Measurements from ENCODE around the gene NFKB2. TPM values are rescaled to one million over a fixed set of nuclear protein-coding genes. Genes with fewer than 3 reads are reported as not detected.

NFKB2 gene
- total RNA-seq, 1 experiment from 2014 or later: 27.6 TPM

- TF ChIP-seq TP53 (CRISPR knock-in tag; IDR thresholded peaks at IDR 0.05) (no peak), ZBTB43 (CRISPR knock-in tag; IDR thresholded peaks at IDR 0.05) (peak; percentile 49; the same call in 1 of the 2 replicates), ERG (CRISPR knock-in tag; IDR thresholded peaks at IDR 0.05) (no peak), ARID4B (CRISPR knock-in tag; IDR thresholded peaks at IDR 0.05; ENCODE audit: borderline replicate concordance) (0 out of 2 replicates have a peak, but pooled peaks have one; percentile 21), ZNF512 (CRISPR knock-in tag; IDR thresholded peaks at IDR 0.05; ENCODE audit: borderline replicate concordance) (no peak), IRF1 (CRISPR knock-in tag; IDR thresholded peaks at IDR 0.05) (no peak), ZNF232 (CRISPR knock-in tag; IDR thresholded peaks at IDR 0.05) (no peak; the same call in 1 of the 2 replicates)
Observed at GRCh38 chr10:102419269-102420180, 24.0 kb downstream of the NFKB2 start (continued).

GRCh38 chr10:102420181-102420713, 24.7 kb downstream of the NFKB2 start:
- H3K36me3 Mint-ChIP-seq: peaks cover 9% of the 10 kb centered on the region; the same call in 1 of the 2 replicates
- ChIA-PET POLR2A (interaction anchor here (0.9 to 5.0 kb wide), 7 partner anchors 9 to 163 kb away, joined by 3 to 34 read pairs (median 12); partner anchors contain the start of genes C10orf95, CUEDC2 and NFKB2), CTCF (interaction anchor here (0.6 to 6.7 kb wide), 14 partner anchors 10 to 251 kb away, joined by 4 to 68 read pairs (median 31); partner anchors contain the start of genes ACTR1A, C10orf95, CUEDC2 and NFKB2)
- H3K4me3 Mint-ChIP-seq: peak overlapping the region; percentile 98
- no peaks in the 10 kb centered on the region for H3K9me3 Mint-ChIP-seq
- peak overlapping the region; percentile 99 for H3K27ac Mint-ChIP-seq
- no peak for DNase-seq (ENCODE audit: low spot score)
- peak; percentile 18; the same call in 1 of the 2 replicates for TF ChIP-seq AR (CRISPR knock-in tag; IDR thresholded peaks at IDR 0.05)
- no peak for TF ChIP-seq NFYB (CRISPR knock-in tag; conservative IDR thresholded peaks at IDR 0.05; ENCODE audit: low read depth)
- 0 out of 2 replicates have a peak, but pooled peaks have one; percentile 28 for TF ChIP-seq RELA (CRISPR knock-in tag; IDR thresholded peaks at IDR 0.05; ENCODE audit: borderline replicate concordance)
- H3K27me3 Mint-ChIP-seq (ENCODE audit: low read depth): peaks cover 5% of the 10 kb centered on the region; the same call in 1 of the 2 replicates
- ATAC-seq: no peak
- peaks cover 19% of the 10 kb centered on the region for H3K4me1 Mint-ChIP-seq

All from WTC11 (cell line).